H1 (cell line): ENCODE measurements around the gene APOL4. TPM values are rescaled to one million over a fixed set of nuclear protein-coding genes. Genes with fewer than 3 reads are reported as not detected.

Source experiments
- CTCF ChIA-PET: fragments of 300-600 bp; sonication (Branson Sonifier 250); formaldehyde crosslinking; loops from one replicate; lab custom pipeline; 2021; ENCODE audit not compliant: partially characterized antibody; lab: Charles Lee
- POLR2A ChIA-PET: fragments of 300-600 bp; sonication (Branson Sonifier 250); formaldehyde crosslinking; loops from one replicate; lab custom pipeline; 2021; ENCODE audit warnings: inconsistent platforms; ENCODE audit not compliant: partially characterized antibody; lab: Charles Lee
- DNase-seq, 2 experiments: peaks; one replicate each; pipeline versions ENCODE4 v3.0.0 to v3.0.0-alpha.2; 2010 to 2022; ENCODE audit warnings: low spot score in 2 of 2, low read depth in 1 of 2, mixed read lengths in 1 of 2
- FAIRE-seq: peaks from 2 replicates; lab custom pipeline; 2011; peaks lifted over from hg19 to GRCh38; lab: Jason Lieb, UNC
- H2AFZ ChIP-seq: 2 replicates; pipeline ENCODE4 v1.8.1; 2012; ENCODE audit warnings: low read length, inconsistent platforms
- H2AK5ac ChIP-seq: 2 replicates; pipeline ENCODE4 v1.6.1; 2013; ENCODE audit warnings: low read depth, low read length
- H2BK120ac ChIP-seq: replicated peaks from 2 replicates; pipeline ENCODE3; 2013; ENCODE audit warnings: low read depth, low read length, inconsistent platforms
- H2BK12ac ChIP-seq: 2 replicates; pipeline ENCODE4 v1.6.1; 2013; ENCODE audit warnings: low read depth, low read length
- H2BK15ac ChIP-seq: 2 replicates; pipeline ENCODE4 v1.6.1; 2013; ENCODE audit warnings: low read length
- H2BK20ac ChIP-seq: 2 replicates; pipeline ENCODE4 v1.6.1; 2013; ENCODE audit warnings: low read length
- H2BK5ac ChIP-seq: 2 replicates; pipeline ENCODE4 v1.6.1; 2013; ENCODE audit warnings: low read depth, low read length
- H3K14ac ChIP-seq: 2 replicates; pipeline ENCODE4 v1.6.1; 2013; ENCODE audit warnings: inconsistent platforms; ENCODE audit not compliant: insufficient read length
- H3K18ac ChIP-seq: 2 replicates; pipeline ENCODE4 v1.6.1; 2013; ENCODE audit warnings: low read length; ENCODE audit errors: extremely low read depth
- H3K23ac ChIP-seq: 2 replicates; pipeline ENCODE4 v1.6.1; 2013; ENCODE audit warnings: inconsistent platforms; ENCODE audit not compliant: insufficient read length
- H3K23me2 ChIP-seq: 2 replicates; pipeline ENCODE4 v1.6.1; 2013; ENCODE audit warnings: low read depth, low read length
- H3K27ac ChIP-seq: 2 replicates; pipeline ENCODE4 v1.6.1; 2011; ENCODE audit warnings: low read depth, low read length, inconsistent platforms
- H3K27me3 ChIP-seq, 4 experiments: replicated peaks in 1 of 4; 1 replicate in 1 of 4; 2 replicates in 3 of 4; pipeline versions ENCODE4 v1.6.1 to v1.8.1; 2011 to 2013; ENCODE audit warnings: low read length in 3 of 4, mild to moderate bottlenecking in 3 of 4, inconsistent platforms in 2 of 4, mixed read lengths in 2 of 4, moderate library complexity in 1 of 4; ENCODE audit not compliant: control insufficient read depth in 3 of 4, insufficient read depth in 3 of 4; ENCODE audit errors: extremely low read depth in 1 of 4
- H3K36me3 ChIP-seq, 4 experiments: 2 replicates each; pipeline versions ENCODE4 v1.6.1 to v1.8.1; 2011 to 2013; ENCODE audit warnings: mild to moderate bottlenecking in 4 of 4, low read length in 3 of 4, moderate library complexity in 2 of 4, control low read depth in 1 of 4, inconsistent platforms in 1 of 4; ENCODE audit not compliant: insufficient read depth in 4 of 4, control insufficient read depth in 2 of 4
- H3K4ac ChIP-seq: replicated peaks from 2 replicates; pipeline ENCODE3; 2013; ENCODE audit warnings: low read length, low read depth, mixed read lengths, inconsistent platforms; ENCODE audit not compliant: insufficient read length
- H3K4me1 ChIP-seq, 4 experiments: replicated peaks in 1 of 4; 1 replicate in 1 of 4; 2 replicates in 3 of 4; pipeline versions ENCODE4 v1.6.1 to v1.8.1; 2011 to 2013; ENCODE audit warnings: low read length in 3 of 4, inconsistent platforms in 2 of 4, mixed read lengths in 1 of 4; ENCODE audit not compliant: insufficient read depth in 4 of 4, control insufficient read depth in 3 of 4
- H3K4me2 ChIP-seq, 2 experiments: 2 replicates each; pipeline versions ENCODE4 v1.6.1 to v1.8.1; 2011 to 2013; ENCODE audit warnings: low read depth in 2 of 2, low read length in 2 of 2, control low read depth in 1 of 2, inconsistent platforms in 1 of 2, mild to moderate bottlenecking in 1 of 2; ENCODE audit not compliant: insufficient read depth in 1 of 2
- H3K4me3 ChIP-seq, 4 experiments: fragments of 200-600, 300-600 bp in 1 of 4; sonication (generic), shearing (Covaris generic), sonication (Bioruptor Twin) in 1 of 4; 2 replicates each; pipeline versions ENCODE4 v1.5.1 to v1.8.1; 2011 to 2016; ENCODE audit warnings: low read length in 4 of 4, low read depth in 3 of 4, control low read depth in 2 of 4, inconsistent platforms in 2 of 4, mild to moderate bottlenecking in 2 of 4, mixed read lengths in 1 of 4, moderate library complexity in 1 of 4; ENCODE audit not compliant: insufficient read depth in 2 of 4; ENCODE audit errors: extremely low read depth in 1 of 4
- H3K56ac ChIP-seq: replicated peaks from 2 replicates; pipeline ENCODE3; 2013; ENCODE audit warnings: low read depth, mild to moderate bottlenecking, mixed read lengths, low read length, inconsistent platforms; ENCODE audit not compliant: insufficient read length
- H3K79me1 ChIP-seq: 2 replicates; pipeline ENCODE4 v1.6.1; 2013; ENCODE audit warnings: low read depth, low read length, control low read depth
- H3K79me2 ChIP-seq, 2 experiments: 2 replicates each; pipeline versions ENCODE4 v1.6.1 to v1.8.1; 2012 to 2013; ENCODE audit warnings: low read length in 2 of 2, mild to moderate bottlenecking in 2 of 2, inconsistent platforms in 1 of 2; ENCODE audit not compliant: insufficient read depth in 2 of 2, control insufficient read depth in 1 of 2
- H3K9ac ChIP-seq, 4 experiments: replicated peaks in 1 of 4; 1 replicate in 1 of 4; 2 replicates in 3 of 4; pipeline versions ENCODE4 v1.6.1 to v1.8.1; 2011 to 2013; ENCODE audit warnings: low read depth in 3 of 4, low read length in 3 of 4, control low read depth in 2 of 4, mild to moderate bottlenecking in 2 of 4, moderate library complexity in 2 of 4, inconsistent platforms in 1 of 4; ENCODE audit errors: extremely low read depth in 1 of 4
- H3K9me3 ChIP-seq, 2 experiments: 2 replicates each; pipeline versions ENCODE4 v1.6.1 to v1.8.1; 2012 to 2013; ENCODE audit warnings: mild to moderate bottlenecking in 2 of 2, moderate library complexity in 2 of 2, control low read depth in 1 of 2, inconsistent platforms in 1 of 2, low read depth in 1 of 2, low read length in 1 of 2, mixed read lengths in 1 of 2; ENCODE audit not compliant: insufficient read depth in 2 of 2
- H4K20me1 ChIP-seq, 2 experiments: replicated peaks in 1 of 2; 2 replicates each; pipeline versions ENCODE3 to v1.8.1; 2011 to 2013; ENCODE audit warnings: inconsistent platforms in 2 of 2, low read length in 2 of 2, mild to moderate bottlenecking in 1 of 2; ENCODE audit not compliant: insufficient read depth in 2 of 2, control insufficient read depth in 1 of 2
- H4K5ac ChIP-seq: 2 replicates; pipeline ENCODE4 v1.6.1; 2013; ENCODE audit warnings: low read length, low read depth, mixed read lengths, inconsistent platforms; ENCODE audit not compliant: insufficient read length
- H4K8ac ChIP-seq: 2 replicates; pipeline ENCODE4 v1.8.0; 2013; ENCODE audit warnings: mild to moderate bottlenecking, moderate library complexity, low read length, inconsistent platforms; ENCODE audit not compliant: insufficient read depth; ENCODE audit errors: extremely low read depth
- H4K91ac ChIP-seq: replicated peaks from 2 replicates; pipeline ENCODE3; 2013; ENCODE audit warnings: low read length, mixed read lengths, inconsistent platforms; ENCODE audit not compliant: insufficient read length
- BACH1 ChIP-seq: IDR thresholded peaks from 2 replicates; pipeline ENCODE4 v1.6.1; 2012; ENCODE audit warnings: low read length, improper control_type of control experiment
- BCL11A ChIP-seq, 2 experiments: IDR thresholded peaks; one replicate each; pipeline ENCODE4 v1.6.1; 2011; ENCODE audit warnings: low read depth in 2 of 2, low read length in 2 of 2, mild to moderate bottlenecking in 2 of 2
- GTF2F1 ChIP-seq: IDR thresholded peaks from 2 replicates; pipeline ENCODE4 v1.6.1; 2012; ENCODE audit warnings: low read depth, low read length, improper control_type of control experiment, borderline replicate concordance
- RFX5 ChIP-seq: IDR thresholded peaks from 2 replicates; pipeline ENCODE4 v1.6.1; 2011; ENCODE audit warnings: low read depth, low read length, improper control_type of control experiment, borderline replicate concordance
- SP1 ChIP-seq: IDR thresholded peaks from 2 replicates; pipeline ENCODE4 v1.6.1; 2011; ENCODE audit warnings: low read depth, low read length
- TAF1 ChIP-seq: IDR thresholded peaks from 2 replicates; pipeline ENCODE4 v1.6.1; 2011; ENCODE audit warnings: mild to moderate bottlenecking, low read depth, low read length
- TBP ChIP-seq: IDR thresholded peaks from 2 replicates; pipeline ENCODE4 v1.6.1; 2011; ENCODE audit warnings: low read depth, low read length, improper control_type of control experiment
- YY1 ChIP-seq: IDR thresholded peaks from 2 replicates; pipeline ENCODE4 v1.6.1; 2011; ENCODE audit warnings: low read depth, mild to moderate bottlenecking, low read length
- WGBS, 2 experiments: shearing (Covaris generic) in 1 of 2; methylation state at CpG; one replicate each; pipeline versions ENCODE4 v1.1.6 to v1.1.7; 2013 to 2015; ENCODE audit warnings: low lambda C conversion rate in 2 of 2, mixed read lengths in 2 of 2, inconsistent platforms in 1 of 2, low coverage in 1 of 2, missing lambda C conversion rate in 1 of 2; ENCODE audit not compliant: insufficient replicate concordance in 2 of 2, insufficient coverage in 1 of 2, insufficient read length in 1 of 2; ENCODE audit errors: extremely low coverage in 1 of 2, missing lambda C conversion rate in 1 of 2; 5-methylcytosine and 5-hydroxymethylcytosine counted together
- polyA plus RNA-seq, 7 experiments: library from polyadenylated mRNA; depleted of rRNA in 3 of 7; stranded (reverse) in 5 of 7; unstranded in 2 of 7; fragments of >200 nt in 5 of 7; fragments of 200-250 nt in 2 of 7; gene quantifications; 1 replicate in 5 of 7; 2 replicates in 1 of 7; 4 replicates in 1 of 7; pipeline versions ENCODE4 v1.2.1 to v1.2.3, GENCODE V29; 2011 to 2013; ENCODE audit warnings: missing spikeins in 2 of 7, mixed read lengths in 2 of 7
- total RNA-seq: library from RNA; stranded (reverse); fragmentation: NEBNext Ultra II Directional; extraction: Animal tissue kit (Norgen Biotek cat#: 25700); gene quantifications from 2 replicates; pipeline ENCODE4 v1.2.1, GENCODE V29; 2021
- TF ChIP-seq, protein P1 (sequence below): IDR thresholded peaks from 2 replicates; pipeline ENCODE4 v1.6.1; 2012; ENCODE audit warnings: inconsistent platforms
- TF ChIP-seq, protein P2 (sequence below): IDR thresholded peaks from 2 replicates; pipeline ENCODE4 v1.6.1; 2012; ENCODE audit warnings: inconsistent platforms
- TF ChIP-seq, protein P3 (sequence below): IDR thresholded peaks from 2 replicates; pipeline ENCODE4 v1.6.1; 2012; ENCODE audit warnings: low read length, inconsistent platforms

Gene APOL4
- total and polyA plus RNA-seq, 2 of the 8 experiments (the other 6 are each of a cell fraction or from before 2014, with no cell fraction given), result 0.02 TPM; not detected in 1

DNA sequence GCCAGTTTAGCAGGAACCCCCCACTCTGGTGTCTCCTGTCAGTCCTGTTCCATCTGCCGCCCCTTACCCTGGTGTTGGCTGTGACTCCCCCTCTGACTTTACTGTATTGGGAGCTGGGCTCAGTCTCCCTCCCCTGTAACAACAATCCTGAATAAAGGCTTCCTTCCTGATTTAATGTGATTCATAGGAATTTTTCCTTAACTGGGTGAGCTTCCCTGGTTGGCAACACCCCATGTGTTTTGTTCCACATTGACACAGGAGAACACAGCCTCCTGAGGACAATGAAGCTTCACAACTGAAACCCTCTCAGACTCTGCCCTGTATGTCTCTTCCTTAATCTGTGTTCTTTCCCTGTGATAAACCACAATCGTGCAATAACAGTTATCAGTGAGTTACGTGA, 8.4 kb downstream of the APOL4 start:
- H2BK12ac ChIP-seq, result no peak overlapping the region
- H3K23me2 ChIP-seq, result no peaks in the 10 kb centered on the region
- WGBS, 2 experiments, result 85% methylated on average over 3 of the region's 3 CpGs; no CpG with 5 or more reads in 1 of the 2 experiments
- no peak overlapping the region for H3K4me2 ChIP-seq
- H4K8ac ChIP-seq, result no peak overlapping the region
- no peak overlapping the region for H3K23ac ChIP-seq
- no peaks in the 10 kb centered on the region for H4K20me1 ChIP-seq
- H3K27ac ChIP-seq, result no peak overlapping the region
- no peak overlapping the region for H3K4ac ChIP-seq
- no peak overlapping the region for H4K5ac ChIP-seq
- H2BK20ac ChIP-seq, result no peak overlapping the region
- CTCF ChIA-PET, result interaction anchor here (0.7 to 4.1 kb wide), 13 partner anchors 9 to 294 kb away, joined by 3 to 14 read pairs (median 3); no protein-coding TSS in a partner anchor
- H2BK5ac ChIP-seq, result no peak overlapping the region
- H3K4me3 ChIP-seq, result no peak overlapping the region
- TF ChIP-seq, protein P1, sequence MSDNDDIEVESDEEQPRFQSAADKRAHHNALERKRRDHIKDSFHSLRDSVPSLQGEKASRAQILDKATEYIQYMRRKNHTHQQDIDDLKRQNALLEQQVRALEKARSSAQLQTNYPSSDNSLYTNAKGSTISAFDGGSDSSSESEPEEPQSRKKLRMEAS, result no peak
- TF ChIP-seq RFX5 (no peak), BCL11A (IDR thresholded peaks at IDR 0.05; ENCODE audit: low read depth in 2 of 2, low read length in 2 of 2) (no peak), BACH1 (no peak), YY1 (no peak), GTF2F1 (no peak), TBP (no peak), SP1 (no peak), TAF1 (no peak)
- TF ChIP-seq, protein P2, sequence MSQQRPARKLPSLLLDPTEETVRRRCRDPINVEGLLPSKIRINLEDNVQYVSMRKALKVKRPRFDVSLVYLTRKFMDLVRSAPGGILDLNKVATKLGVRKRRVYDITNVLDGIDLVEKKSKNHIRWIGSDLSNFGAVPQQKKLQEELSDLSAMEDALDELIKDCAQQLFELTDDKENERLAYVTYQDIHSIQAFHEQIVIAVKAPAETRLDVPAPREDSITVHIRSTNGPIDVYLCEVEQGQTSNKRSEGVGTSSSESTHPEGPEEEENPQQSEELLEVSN, result no peak
- TF ChIP-seq, protein P3, sequence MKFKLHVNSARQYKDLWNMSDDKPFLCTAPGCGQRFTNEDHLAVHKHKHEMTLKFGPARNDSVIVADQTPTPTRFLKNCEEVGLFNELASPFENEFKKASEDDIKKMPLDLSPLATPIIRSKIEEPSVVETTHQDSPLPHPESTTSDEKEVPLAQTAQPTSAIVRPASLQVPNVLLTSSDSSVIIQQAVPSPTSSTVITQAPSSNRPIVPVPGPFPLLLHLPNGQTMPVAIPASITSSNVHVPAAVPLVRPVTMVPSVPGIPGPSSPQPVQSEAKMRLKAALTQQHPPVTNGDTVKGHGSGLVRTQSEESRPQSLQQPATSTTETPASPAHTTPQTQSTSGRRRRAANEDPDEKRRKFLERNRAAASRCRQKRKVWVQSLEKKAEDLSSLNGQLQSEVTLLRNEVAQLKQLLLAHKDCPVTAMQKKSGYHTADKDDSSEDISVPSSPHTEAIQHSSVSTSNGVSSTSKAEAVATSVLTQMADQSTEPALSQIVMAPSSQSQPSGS, result no peak
- TF ChIP-seq, all 59 proteins: peak for 0
- Histone ChIP-seq H3K9ac (no peak overlapping the region), H4K91ac (no peak overlapping the region), H2BK120ac (no peak overlapping the region), H2AFZ (no peak overlapping the region), H3K9me3 (peaks cover 4% of the 10 kb centered on the region in 2 experiments; a peak in 2 of 4 replicates), H3K27me3 (no peaks in the 10 kb centered on the region), H3K36me3 (no peaks in the 10 kb centered on the region), H3K14ac (no peak overlapping the region), H3K56ac (no peak overlapping the region), H3K79me1 (no peaks in the 10 kb centered on the region), H2BK15ac (no peak overlapping the region), H2AK5ac (no peak overlapping the region), H3K18ac (no peak overlapping the region), H3K79me2 (no peaks in the 10 kb centered on the region), H3K4me1 (peaks cover 0 to 15% (median 13%) of the 10 kb centered on the region in 4 experiments; a peak in 6 of 7 replicates)
- FAIRE-seq, result no peak
- DNase-seq, result no peak
- POLR2A ChIA-PET, result no interaction called here
